ENCODE data around the gene GRM1. TPM values are rescaled to one million over a fixed set of nuclear protein-coding genes. Genes with fewer than 3 reads are reported as not detected.

GRM1 gene
- total and polyA plus RNA-seq, 9 of the 15 experiments (the other 6 are each of a cell fraction or from before 2014, with no cell fraction given) = not detected

DNA sequence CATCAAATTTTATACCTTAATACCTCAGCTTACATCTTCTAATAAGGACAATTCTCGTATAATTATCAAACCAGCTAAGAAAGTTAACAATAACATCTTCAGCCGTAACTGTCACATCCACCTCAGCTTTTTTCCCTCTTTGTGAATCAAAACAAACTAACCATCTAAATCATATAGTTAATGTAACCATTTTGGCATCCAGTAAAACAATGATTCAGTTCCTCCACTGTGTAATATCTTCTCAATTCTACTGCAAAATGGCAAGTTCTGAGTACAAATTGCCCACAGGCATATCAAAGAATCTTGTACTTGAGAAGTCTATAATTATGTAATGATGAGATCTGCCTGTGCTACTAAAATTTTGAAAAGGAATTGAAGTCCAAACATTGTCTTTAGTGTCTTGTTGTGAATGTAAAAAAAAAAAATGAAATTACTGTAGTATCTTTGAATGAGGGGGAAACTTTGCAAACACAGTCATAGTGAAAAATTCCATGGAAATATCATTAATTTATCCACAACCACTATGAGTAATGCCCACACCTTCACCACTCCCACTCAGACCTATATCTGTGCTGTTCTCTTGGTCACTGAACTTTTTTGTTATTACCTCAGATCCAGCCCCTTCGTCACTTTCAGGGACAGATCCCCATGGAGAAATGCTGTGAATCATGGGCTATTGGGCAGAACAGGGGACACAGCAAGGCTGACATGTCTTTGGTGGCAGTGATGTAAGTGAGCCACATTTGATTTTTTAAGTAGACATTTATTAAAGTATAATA, 336.1 kb downstream of the GRM1 start (continued):
- TF ChIP-seq, protein P1, sequence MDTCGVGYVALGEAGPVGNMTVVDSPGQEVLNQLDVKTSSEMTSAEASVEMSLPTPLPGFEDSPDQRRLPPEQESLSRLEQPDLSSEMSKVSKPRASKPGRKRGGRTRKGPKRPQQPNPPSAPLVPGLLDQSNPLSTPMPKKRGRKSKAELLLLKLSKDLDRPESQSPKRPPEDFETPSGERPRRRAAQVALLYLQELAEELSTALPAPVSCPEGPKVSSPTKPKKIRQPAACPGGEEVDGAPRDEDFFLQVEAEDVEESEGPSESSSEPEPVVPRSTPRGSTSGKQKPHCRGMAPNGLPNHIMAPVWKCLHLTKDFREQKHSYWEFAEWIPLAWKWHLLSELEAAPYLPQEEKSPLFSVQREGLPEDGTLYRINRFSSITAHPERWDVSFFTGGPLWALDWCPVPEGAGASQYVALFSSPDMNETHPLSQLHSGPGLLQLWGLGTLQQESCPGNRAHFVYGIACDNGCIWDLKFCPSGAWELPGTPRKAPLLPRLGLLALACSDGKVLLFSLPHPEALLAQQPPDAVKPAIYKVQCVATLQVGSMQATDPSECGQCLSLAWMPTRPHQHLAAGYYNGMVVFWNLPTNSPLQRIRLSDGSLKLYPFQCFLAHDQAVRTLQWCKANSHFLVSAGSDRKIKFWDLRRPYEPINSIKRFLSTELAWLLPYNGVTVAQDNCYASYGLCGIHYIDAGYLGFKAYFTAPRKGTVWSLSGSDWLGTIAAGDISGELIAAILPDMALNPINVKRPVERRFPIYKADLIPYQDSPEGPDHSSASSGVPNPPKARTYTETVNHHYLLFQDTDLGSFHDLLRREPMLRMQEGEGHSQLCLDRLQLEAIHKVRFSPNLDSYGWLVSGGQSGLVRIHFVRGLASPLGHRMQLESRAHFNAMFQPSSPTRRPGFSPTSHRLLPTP (IDR thresholded peaks at IDR 0.05; ENCODE audit: borderline replicate concordance, extremely low read depth, insufficient read length) = no peak
- TF ChIP-seq, protein P2, sequence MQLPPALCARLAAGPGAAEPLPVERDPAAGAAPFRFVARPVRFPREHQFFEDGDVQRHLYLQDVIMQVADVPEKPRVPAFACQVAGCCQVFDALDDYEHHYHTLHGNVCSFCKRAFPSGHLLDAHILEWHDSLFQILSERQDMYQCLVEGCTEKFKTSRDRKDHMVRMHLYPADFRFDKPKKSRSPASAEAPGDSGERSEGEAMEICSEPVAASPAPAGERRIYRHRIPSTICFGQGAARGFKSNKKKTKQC (CRISPR knock-in tag; IDR thresholded peaks at IDR 0.05) = no peak
- TF ChIP-seq, protein P3, sequence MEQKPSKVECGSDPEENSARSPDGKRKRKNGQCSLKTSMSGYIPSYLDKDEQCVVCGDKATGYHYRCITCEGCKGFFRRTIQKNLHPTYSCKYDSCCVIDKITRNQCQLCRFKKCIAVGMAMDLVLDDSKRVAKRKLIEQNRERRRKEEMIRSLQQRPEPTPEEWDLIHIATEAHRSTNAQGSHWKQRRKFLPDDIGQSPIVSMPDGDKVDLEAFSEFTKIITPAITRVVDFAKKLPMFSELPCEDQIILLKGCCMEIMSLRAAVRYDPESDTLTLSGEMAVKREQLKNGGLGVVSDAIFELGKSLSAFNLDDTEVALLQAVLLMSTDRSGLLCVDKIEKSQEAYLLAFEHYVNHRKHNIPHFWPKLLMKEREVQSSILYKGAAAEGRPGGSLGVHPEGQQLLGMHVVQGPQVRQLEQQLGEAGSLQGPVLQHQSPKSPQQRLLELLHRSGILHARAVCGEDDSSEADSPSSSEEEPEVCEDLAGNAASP (IDR thresholded peaks at IDR 0.05) = no peak
- no peak for TF ChIP-seq ZFX (CRISPR knock-in tag; IDR thresholded peaks at IDR 0.05)
- TF ChIP-seq RBM25 (IDR thresholded peaks at IDR 0.05; ENCODE audit: low read depth, low read length, severe bottlenecking) = no peak
- TF ChIP-seq, protein P4, sequence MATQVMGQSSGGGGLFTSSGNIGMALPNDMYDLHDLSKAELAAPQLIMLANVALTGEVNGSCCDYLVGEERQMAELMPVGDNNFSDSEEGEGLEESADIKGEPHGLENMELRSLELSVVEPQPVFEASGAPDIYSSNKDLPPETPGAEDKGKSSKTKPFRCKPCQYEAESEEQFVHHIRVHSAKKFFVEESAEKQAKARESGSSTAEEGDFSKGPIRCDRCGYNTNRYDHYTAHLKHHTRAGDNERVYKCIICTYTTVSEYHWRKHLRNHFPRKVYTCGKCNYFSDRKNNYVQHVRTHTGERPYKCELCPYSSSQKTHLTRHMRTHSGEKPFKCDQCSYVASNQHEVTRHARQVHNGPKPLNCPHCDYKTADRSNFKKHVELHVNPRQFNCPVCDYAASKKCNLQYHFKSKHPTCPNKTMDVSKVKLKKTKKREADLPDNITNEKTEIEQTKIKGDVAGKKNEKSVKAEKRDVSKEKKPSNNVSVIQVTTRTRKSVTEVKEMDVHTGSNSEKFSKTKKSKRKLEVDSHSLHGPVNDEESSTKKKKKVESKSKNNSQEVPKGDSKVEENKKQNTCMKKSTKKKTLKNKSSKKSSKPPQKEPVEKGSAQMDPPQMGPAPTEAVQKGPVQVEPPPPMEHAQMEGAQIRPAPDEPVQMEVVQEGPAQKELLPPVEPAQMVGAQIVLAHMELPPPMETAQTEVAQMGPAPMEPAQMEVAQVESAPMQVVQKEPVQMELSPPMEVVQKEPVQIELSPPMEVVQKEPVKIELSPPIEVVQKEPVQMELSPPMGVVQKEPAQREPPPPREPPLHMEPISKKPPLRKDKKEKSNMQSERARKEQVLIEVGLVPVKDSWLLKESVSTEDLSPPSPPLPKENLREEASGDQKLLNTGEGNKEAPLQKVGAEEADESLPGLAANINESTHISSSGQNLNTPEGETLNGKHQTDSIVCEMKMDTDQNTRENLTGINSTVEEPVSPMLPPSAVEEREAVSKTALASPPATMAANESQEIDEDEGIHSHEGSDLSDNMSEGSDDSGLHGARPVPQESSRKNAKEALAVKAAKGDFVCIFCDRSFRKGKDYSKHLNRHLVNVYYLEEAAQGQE (IDR thresholded peaks at IDR 0.05; ENCODE audit: borderline replicate concordance) = no peak
- TF ChIP-seq, protein P4 (CRISPR knock-in tag; IDR thresholded peaks at IDR 0.05; ENCODE audit: low read depth) = no peak
